HUES48 (cell line): Measurements from ENCODE around the gene CCDC27.

ENCODE experiments used
- H3K27ac ChIP-seq: one replicate; pipeline ENCODE4 v1.7.0; 2013; ENCODE audit warnings: low read depth, low read length, inconsistent platforms
- H3K27me3 ChIP-seq: 2 replicates; pipeline ENCODE4 v1.6.1; 2013; ENCODE audit warnings: mild to moderate bottlenecking, low read length; ENCODE audit not compliant: control insufficient read depth, insufficient read depth
- H3K36me3 ChIP-seq: 2 replicates; pipeline ENCODE4 v1.6.1; 2013; ENCODE audit warnings: low read length; ENCODE audit not compliant: control insufficient read depth, insufficient read depth
- H3K4me1 ChIP-seq: 2 replicates; pipeline ENCODE4 v1.6.1; 2013; ENCODE audit warnings: mild to moderate bottlenecking, low read length; ENCODE audit not compliant: control insufficient read depth, insufficient read depth
- H3K4me3 ChIP-seq: 2 replicates; pipeline ENCODE4 v1.5.1; 2013; ENCODE audit warnings: mild to moderate bottlenecking, low read depth, low read length
- H3K9ac ChIP-seq: 2 replicates; pipeline ENCODE4 v1.6.1; 2013; ENCODE audit warnings: mild to moderate bottlenecking, low read depth, low read length, moderate library complexity
- H3K9me3 ChIP-seq: 2 replicates; pipeline ENCODE4 v1.6.1; 2013; ENCODE audit warnings: low read length; ENCODE audit not compliant: control insufficient read depth, insufficient read depth

Gene CCDC27

DNA sequence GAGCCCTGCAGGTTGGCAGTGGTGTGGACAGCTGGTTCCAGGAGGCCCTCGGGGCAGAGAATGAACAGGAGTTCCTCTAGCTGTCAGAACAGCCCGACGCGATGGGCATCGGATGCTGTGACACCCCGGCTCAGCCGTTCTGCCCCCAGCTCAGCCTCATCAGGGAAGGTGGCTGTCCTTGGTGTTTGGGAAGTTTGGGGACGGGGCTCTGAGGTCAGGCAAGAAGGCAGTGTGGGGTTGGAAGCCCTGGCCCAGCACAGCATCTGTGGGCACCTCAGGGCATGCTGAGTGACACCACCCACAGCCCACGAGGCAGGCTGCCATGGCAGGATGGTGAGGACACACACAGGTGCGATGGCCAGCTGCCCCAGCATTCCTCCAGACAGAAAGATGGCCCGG is 40.9 kb upstream of the CCDC27 start:
- no peaks in the 10 kb centered on the region for H3K36me3 ChIP-seq
- no peak overlapping the region for H3K4me3 ChIP-seq
- H3K9ac ChIP-seq, result no peak overlapping the region
- H3K4me1 ChIP-seq, result peaks cover 15% of the 10 kb centered on the region; the same call in 1 of the 2 replicates
- H3K27me3 ChIP-seq, result peaks cover 3% of the 10 kb centered on the region; the same call in 1 of the 2 replicates
- H3K27ac ChIP-seq, result no peak overlapping the region
- H3K9me3 ChIP-seq, result no peaks in the 10 kb centered on the region

DNA sequence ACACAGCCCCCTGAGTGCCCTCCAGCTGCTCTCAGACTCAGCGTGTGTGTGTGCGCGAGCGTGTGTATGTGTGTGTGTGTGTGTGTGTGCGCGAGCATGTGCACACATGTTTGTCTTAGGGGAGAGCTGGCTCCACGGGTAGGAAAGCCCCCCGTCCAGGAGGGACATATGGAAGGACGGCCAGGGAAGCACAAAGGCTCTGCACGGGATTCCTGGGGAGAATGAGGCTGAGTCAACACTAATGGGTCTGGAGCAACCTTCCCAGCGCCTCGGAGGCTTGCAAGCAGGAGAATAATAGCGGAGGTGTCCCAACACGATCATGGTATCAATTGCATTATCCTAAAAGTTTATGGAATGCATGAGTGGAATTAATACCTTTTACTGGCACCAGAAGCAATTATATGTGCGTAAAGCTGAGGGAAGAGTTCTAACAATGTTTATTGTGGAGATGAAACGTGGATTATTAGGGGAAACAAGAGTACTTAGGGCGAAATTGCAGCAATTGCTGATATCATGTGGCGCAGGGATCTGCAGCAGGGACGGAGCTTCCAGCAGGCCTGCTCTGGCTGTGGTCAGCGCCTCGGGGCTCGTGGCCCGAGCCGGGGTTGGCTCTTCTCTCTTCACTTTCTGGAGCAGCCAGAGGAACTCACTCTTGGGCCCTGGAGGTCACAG is 40.3 kb upstream of the CCDC27 start:
- no peak overlapping the region for H3K27ac ChIP-seq
- peaks cover 15% of the 10 kb centered on the region; the same call in 1 of the 2 replicates for H3K4me1 ChIP-seq
- no peak overlapping the region for H3K9ac ChIP-seq
- no peak overlapping the region for H3K4me3 ChIP-seq
- H3K9me3 ChIP-seq, result no peaks in the 10 kb centered on the region
- peaks cover 3% of the 10 kb centered on the region; the same call in 1 of the 2 replicates for H3K27me3 ChIP-seq
- no peaks in the 10 kb centered on the region for H3K36me3 ChIP-seq

GRCh38 chr1:3712573-3713535 is 39.4 kb upstream of the CCDC27 start:
- H3K27me3 ChIP-seq, result peaks cover 3% of the 10 kb centered on the region; the same call in 1 of the 2 replicates
- H3K4me3 ChIP-seq, result no peak overlapping the region
- H3K9me3 ChIP-seq, result no peaks in the 10 kb centered on the region
- H3K9ac ChIP-seq, result no peak overlapping the region
- H3K27ac ChIP-seq, result no peak overlapping the region
- H3K36me3 ChIP-seq, result no peaks in the 10 kb centered on the region
- peaks cover 10% of the 10 kb centered on the region; the same call in 1 of the 2 replicates for H3K4me1 ChIP-seq

DNA sequence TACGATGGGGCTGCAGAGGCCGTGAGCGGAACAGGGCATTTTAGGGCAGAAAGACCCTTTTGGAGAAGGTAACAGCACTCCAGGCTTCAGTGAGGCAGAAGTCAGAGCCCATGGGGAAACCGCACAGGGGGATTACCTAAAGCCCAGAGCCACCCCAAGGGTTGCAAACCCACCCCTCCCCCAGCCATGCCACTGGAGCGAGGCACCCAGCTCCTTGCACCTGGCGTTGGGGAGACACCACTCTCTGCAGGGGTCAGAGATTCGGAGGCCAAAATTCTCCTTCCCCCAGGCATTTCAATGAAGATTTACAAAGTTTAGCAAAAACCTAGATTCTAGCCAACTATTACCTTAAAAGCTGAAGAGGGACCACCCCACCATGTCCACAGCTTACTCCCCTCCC is 38.4 kb upstream of the CCDC27 start:
- Histone ChIP-seq H3K4me3 (no peak overlapping the region), H3K27me3 (peaks cover 3% of the 10 kb centered on the region; the same call in 1 of the 2 replicates)

DNA sequence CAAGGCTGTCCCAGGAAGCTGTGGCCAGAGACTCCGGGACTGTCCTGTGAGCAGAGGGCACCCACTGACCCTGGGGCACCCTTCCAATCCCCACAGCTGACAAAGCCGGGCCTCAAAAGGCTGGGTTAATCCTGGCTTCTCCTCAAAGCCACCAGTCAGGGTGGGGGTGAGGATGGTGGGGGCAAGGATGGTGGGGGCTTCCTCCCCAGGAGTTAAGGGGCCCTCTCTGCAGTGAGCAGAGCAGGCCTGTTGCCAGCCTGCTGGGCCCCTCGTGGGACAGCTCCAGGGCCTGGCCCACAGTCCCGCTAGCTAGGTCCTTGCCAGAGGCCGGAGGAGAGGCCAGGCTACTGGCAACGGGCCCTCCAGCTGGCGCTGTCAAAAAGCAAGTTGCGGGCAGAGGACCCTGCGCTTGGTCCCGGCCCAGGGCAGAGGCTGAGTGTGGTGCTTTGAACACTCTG is 37.9 kb upstream of the CCDC27 start:
- H3K4me1 ChIP-seq, result no peaks in the 10 kb centered on the region; the same call in 1 of the 2 replicates
- H3K9me3 ChIP-seq, result no peaks in the 10 kb centered on the region
- no peak overlapping the region for H3K27ac ChIP-seq
- H3K27me3 ChIP-seq, result peaks cover 3% of the 10 kb centered on the region; the same call in 1 of the 2 replicates
- H3K9ac ChIP-seq, result no peak overlapping the region
- H3K36me3 ChIP-seq, result no peaks in the 10 kb centered on the region
- H3K4me3 ChIP-seq, result no peak overlapping the region

More for the DNA sequence above, 38.4 kb upstream of the CCDC27 start:
- H3K36me3 ChIP-seq, result no peaks in the 10 kb centered on the region
- no peaks in the 10 kb centered on the region for H3K9me3 ChIP-seq
- H3K4me1 ChIP-seq, result peaks cover 4% of the 10 kb centered on the region; the same call in 1 of the 2 replicates
- H3K27ac ChIP-seq, result no peak overlapping the region
- no peak overlapping the region for H3K9ac ChIP-seq

DNA sequence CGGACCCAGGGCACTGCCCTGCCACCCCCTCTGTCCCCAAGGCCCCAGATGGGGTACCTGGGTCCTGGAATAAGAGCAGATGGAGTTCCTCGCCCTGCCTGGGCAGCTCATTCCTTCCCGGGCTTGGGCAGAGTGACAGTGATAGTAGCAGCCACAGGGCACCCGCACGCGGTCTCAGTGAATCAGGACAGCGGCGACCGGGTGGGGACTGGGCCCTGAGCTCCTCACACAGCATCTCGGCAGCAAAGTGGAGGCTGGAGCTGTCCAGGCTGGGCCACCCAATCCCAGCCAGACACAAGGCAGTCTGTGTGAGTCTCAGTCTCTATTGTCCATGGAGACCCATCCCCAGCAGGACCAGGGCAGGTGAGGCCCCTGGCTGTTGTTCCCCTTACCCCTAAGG is 37.4 kb upstream of the CCDC27 start:
- no peak overlapping the region for H3K27ac ChIP-seq
- no peak overlapping the region for H3K9ac ChIP-seq
- H3K36me3 ChIP-seq, result no peaks in the 10 kb centered on the region
- no peaks in the 10 kb centered on the region for H3K9me3 ChIP-seq
- no peak overlapping the region for H3K4me3 ChIP-seq
- peaks cover 3% of the 10 kb centered on the region; the same call in 1 of the 2 replicates for H3K27me3 ChIP-seq
- no peaks in the 10 kb centered on the region; the same call in 1 of the 2 replicates for H3K4me1 ChIP-seq

DNA sequence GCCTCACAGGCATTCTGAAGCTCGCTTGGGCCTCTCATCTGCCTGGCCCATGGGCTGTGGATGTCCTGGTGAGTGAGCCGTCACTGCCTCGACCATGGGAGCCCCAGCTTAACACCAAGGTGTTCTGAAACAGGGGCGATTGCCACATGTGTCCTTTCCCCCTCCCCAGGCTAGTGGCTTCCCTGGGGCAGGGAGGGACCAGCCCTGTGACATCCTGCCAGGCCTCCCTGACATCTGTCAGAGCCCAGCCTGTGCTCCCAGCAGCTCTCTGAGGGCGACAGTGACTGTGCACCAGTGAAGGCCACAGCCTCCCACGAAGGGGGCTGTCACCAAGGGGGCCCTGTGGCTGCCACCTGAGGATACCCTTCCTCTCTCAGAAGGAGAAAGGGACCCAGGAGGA is 35.9 kb upstream of the CCDC27 start:
- H3K4me3 ChIP-seq, result no peak overlapping the region
- no peak overlapping the region for H3K27ac ChIP-seq
- no peak overlapping the region for H3K9ac ChIP-seq
- H3K36me3 ChIP-seq, result no peaks in the 10 kb centered on the region
- no peaks in the 10 kb centered on the region; the same call in 1 of the 2 replicates for H3K4me1 ChIP-seq
- no peaks in the 10 kb centered on the region for H3K9me3 ChIP-seq
- peaks cover 5% of the 10 kb centered on the region for H3K27me3 ChIP-seq

DNA sequence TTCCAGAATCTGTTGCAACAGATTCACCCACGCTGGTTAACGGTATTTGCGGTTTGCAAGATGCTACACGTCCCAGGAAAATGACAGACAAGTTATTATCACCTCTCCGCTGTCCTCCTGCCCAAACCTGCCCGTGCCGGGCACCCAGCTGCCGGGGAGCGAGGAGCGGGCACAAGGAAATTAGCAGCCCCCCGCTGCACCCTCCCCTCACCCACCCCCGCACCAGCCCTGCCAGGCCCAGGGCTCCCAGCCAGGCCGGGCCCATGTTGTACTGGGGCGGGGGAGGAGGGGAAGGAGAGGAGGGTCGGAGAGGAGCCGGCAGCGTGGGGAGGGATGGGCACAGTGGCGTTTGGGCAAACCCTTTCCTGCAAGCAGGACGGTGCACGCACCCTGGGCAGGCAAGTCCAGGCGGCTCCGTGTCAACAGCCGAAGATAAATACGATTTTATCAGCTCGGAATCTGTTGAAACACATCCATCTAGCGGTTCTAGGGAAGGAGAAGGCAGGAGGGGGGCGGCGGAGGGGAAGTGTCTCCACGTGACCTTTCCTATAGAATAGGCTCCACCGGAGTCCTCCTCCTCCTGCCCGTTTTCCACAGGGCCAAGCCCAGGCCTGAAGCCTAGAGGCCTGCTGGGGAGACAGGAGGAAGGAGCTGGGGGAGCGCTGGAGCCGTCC is 35.1 kb upstream of the CCDC27 start:
- Histone ChIP-seq H3K36me3 (no peaks in the 10 kb centered on the region), H3K4me1 (no peaks in the 10 kb centered on the region; the same call in 1 of the 2 replicates), H3K27ac (no peak overlapping the region), H3K9me3 (no peaks in the 10 kb centered on the region), H3K9ac (no peak overlapping the region), H3K4me3 (no peak overlapping the region), H3K27me3 (peaks cover 6% of the 10 kb centered on the region)

DNA sequence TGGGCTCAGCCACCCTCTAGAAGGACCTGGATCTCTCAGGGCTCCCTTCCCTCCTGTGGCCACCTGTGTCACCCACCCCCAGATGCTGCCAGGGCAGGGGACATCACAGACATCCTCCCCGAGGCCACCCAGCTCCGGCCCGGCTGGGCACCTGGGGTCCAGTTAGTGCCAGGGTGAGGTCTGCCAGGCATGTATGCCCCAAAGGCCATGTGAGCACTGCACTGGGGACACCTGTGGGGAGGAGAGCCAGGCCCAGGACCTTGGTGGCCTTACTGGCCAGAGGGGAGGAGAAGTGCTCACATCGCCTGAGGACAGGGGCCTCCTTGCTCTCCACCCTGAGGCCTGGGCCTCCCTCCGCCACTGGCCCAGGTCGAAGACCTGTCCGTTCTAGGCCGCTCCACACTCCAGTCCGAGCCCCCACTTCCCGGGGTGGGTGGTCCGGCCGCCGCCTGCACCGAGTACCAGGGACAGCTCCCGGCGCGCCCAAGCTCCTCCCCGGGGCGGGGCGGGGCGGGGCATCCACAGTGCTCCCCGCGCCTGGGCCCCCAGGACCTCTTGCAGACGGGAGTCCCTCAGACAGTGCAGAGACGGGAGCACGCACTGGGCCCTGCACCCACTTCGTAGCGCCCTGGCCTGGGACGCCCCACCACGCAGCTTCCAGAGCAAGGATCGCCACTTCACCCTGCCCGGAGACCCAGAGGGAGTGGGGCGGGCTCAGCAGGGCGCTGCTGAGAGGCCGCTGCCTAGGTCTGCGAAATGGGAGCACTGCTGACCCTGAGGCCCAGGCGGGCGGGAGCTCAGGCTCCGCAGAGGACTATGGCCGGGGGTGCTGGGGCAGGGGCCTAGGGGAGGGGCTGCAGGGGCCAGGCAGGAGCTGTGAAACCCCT is 34.3 kb upstream of the CCDC27 start:
- no peak overlapping the region for H3K9ac ChIP-seq
- H3K27ac ChIP-seq, result no peak overlapping the region
- H3K36me3 ChIP-seq, result no peaks in the 10 kb centered on the region
- peaks cover 6% of the 10 kb centered on the region for H3K27me3 ChIP-seq
- H3K4me1 ChIP-seq, result no peaks in the 10 kb centered on the region; the same call in 1 of the 2 replicates
- H3K9me3 ChIP-seq, result no peaks in the 10 kb centered on the region
- peak overlapping the region; percentile 58 for H3K4me3 ChIP-seq

DNA sequence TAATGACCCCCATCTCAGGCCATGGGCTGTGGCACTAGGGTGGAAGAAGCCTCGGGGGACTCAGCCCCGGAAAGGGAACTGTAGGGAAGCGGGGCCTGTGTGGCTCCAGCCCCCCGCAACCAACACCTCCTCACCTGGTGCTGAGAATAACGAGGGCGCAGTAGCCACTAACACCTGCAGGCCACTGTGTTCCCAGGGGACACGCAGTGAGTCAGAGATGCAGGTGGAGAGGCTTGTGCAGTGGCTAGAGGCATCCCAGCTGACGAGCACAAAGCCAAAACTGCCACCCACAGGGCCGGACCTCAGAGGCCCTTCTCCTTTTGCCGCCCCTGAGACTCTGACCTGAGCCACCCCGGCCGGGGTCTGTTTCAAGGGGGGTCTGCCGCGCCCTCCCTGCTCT is 33.5 kb upstream of the CCDC27 start:
- H3K27me3 ChIP-seq, result peaks cover 6% of the 10 kb centered on the region

More for the DNA sequence above, 33.5 kb upstream of the CCDC27 start:
- Histone ChIP-seq H3K27ac (no peak overlapping the region), H3K9me3 (no peaks in the 10 kb centered on the region), H3K4me3 (no peak overlapping the region), H3K9ac (no peak overlapping the region), H3K4me1 (no peaks in the 10 kb centered on the region; the same call in 1 of the 2 replicates), H3K36me3 (no peaks in the 10 kb centered on the region)
